Measurements from ENCODE around the gene AKAP6. TPM values are rescaled to one million over a fixed set of nuclear protein-coding genes. Genes with fewer than 3 reads are reported as not detected.

Gene AKAP6
- total RNA-seq, 1 experiment from 2014 or later: 1.9 TPM

DNA sequence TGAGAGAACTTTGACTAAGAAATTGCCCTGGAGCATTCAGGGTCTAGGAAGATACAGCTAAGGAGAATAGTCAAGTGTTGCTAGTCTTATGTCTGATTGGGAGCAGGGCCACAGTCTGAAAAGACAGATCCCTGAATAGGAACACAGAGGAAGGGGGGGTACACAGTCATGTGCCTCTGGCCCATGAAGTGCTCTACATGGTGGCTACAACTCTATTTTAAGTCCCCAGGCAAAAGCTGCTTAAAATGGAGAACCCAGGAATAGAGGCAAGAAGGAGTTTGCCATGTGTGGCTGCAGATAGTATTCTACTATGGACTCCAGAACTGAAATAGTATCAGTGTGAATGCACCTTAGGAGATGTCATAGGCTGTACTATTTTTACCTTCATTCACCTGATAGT, 491.6 kb downstream of the AKAP6 start:
- ATAC-seq (no peak), DNase-seq (ENCODE audit: low read depth, low spot score) (no peak)
- ChIA-PET CTCF (no interaction called here), POLR2A (no interaction called here), RAD21 (ENCODE audit: low non-redundant PET in 1 of 2, low total read pairs in 2 of 2, uncharacterized antibody in 2 of 2, unreplicated experiment in 2 of 2) (no interaction called here)
- Histone ChIP-seq H3K4me3 (replicated peaks in 1 of 2; ENCODE audit: low read depth in 1 of 2, low read length in 2 of 2) (no peak overlapping the region), H3K9me3 (ENCODE audit: control insufficient read depth in 1 of 2, insufficient read depth in 1 of 2, low read depth in 1 of 2, low read length in 2 of 2) (no peaks in the 10 kb centered on the region), H3K79me2 (ENCODE audit: insufficient read depth, low read length) (no peaks in the 10 kb centered on the region), H3K9ac (ENCODE audit: low read length) (no peak overlapping the region), H3K4me2 (ENCODE audit: low read length) (no peak overlapping the region), H3K27ac (ENCODE audit: low read depth, low read length) (no peak overlapping the region), H4K20me1 (ENCODE audit: insufficient read depth) (no peaks in the 10 kb centered on the region), H3K36me3 (ENCODE audit: control insufficient read depth in 1 of 2, insufficient read depth in 2 of 2, low read length in 2 of 2) (no peaks in the 10 kb centered on the region), H3K4me1 (ENCODE audit: control insufficient read depth in 1 of 2, insufficient read depth in 2 of 2, low read length in 2 of 2) (no peaks in the 10 kb centered on the region), H3K27me3 (ENCODE audit: insufficient read depth, low read length) (no peaks in the 10 kb centered on the region), H3K9me2 (ENCODE audit: insufficient read depth) (no peaks in the 10 kb centered on the region), H2AFZ (ENCODE audit: low read depth, low read length, poor library complexity, severe bottlenecking) (no peak overlapping the region)
- intact Hi-C loops (cut with micrococcal nuclease): no loop called here
- TF ChIP-seq, protein P1, sequence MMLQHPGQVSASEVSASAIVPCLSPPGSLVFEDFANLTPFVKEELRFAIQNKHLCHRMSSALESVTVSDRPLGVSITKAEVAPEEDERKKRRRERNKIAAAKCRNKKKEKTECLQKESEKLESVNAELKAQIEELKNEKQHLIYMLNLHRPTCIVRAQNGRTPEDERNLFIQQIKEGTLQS (IDR thresholded peaks at IDR 0.05): no peak
- no peak for TF ChIP-seq RAD21 (IDR thresholded peaks at IDR 0.05; ENCODE audit: low read depth)
- TF ChIP-seq CBX3 (IDR thresholded peaks at IDR 0.05; ENCODE audit: low read depth): no peak
- TF ChIP-seq SRF (IDR thresholded peaks at IDR 0.05; ENCODE audit: low read depth): no peak
- TF ChIP-seq ZFX (IDR thresholded peaks at IDR 0.05): no peak
- TF ChIP-seq, protein P2, sequence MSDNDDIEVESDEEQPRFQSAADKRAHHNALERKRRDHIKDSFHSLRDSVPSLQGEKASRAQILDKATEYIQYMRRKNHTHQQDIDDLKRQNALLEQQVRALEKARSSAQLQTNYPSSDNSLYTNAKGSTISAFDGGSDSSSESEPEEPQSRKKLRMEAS (IDR thresholded peaks at IDR 0.05): no peak
- no TSS peak for BruUV-seq (replicated peaks)

DNA sequence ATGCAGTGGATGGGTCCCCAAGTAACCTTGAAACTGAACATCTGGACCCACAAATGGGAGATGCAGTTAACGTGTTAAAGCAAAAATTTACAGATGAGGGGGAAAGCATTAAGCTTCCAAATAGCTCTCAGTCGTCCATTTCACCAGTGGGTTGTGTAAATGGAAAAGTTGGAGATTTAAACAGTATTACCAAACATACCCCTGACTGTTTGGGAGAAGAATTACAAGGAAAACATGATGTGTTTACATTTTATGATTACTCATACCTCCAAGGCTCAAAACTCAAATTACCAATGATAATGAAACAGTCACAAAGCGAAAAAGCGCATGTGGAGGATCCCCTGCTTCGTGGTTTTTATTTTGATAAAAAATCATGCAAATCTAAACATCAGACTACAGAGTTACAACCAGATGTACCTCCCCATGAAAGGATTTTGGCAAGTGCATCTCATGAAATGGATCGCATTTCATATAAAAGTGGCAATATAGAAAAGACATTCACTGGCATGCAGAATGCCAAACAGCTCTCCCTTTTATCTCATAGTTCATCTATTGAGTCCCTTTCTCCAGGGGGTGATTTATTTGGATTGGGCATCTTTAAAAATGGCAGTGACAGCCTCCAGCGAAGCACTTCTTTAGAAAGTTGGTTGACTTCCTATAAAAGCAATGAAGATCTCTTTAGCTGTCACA, 493.0 kb downstream of the AKAP6 start:
- BruUV-seq (replicated peaks): no TSS peak
- Histone ChIP-seq H3K4me3 (replicated peaks in 1 of 2; ENCODE audit: low read depth in 1 of 2, low read length in 2 of 2) (no peak overlapping the region), H3K27me3 (ENCODE audit: insufficient read depth, low read length) (no peaks in the 10 kb centered on the region; the same call in 1 of the 2 replicates), H3K27ac (ENCODE audit: low read depth, low read length) (no peak overlapping the region), H3K9me2 (ENCODE audit: insufficient read depth) (no peaks in the 10 kb centered on the region), H4K20me1 (ENCODE audit: insufficient read depth) (no peaks in the 10 kb centered on the region), H3K4me1 (ENCODE audit: control insufficient read depth in 1 of 2, insufficient read depth in 2 of 2, low read length in 2 of 2) (no peaks in the 10 kb centered on the region), H3K79me2 (ENCODE audit: insufficient read depth, low read length) (no peaks in the 10 kb centered on the region), H3K36me3 (ENCODE audit: control insufficient read depth in 1 of 2, insufficient read depth in 2 of 2, low read length in 2 of 2) (no peaks in the 10 kb centered on the region), H3K9me3 (ENCODE audit: control insufficient read depth in 1 of 2, insufficient read depth in 1 of 2, low read depth in 1 of 2, low read length in 2 of 2) (no peaks in the 10 kb centered on the region), H3K9ac (ENCODE audit: low read length) (no peak overlapping the region), H2AFZ (ENCODE audit: low read depth, low read length, poor library complexity, severe bottlenecking) (no peak overlapping the region), H3K4me2 (ENCODE audit: low read length) (no peak overlapping the region)
- DNase-seq (ENCODE audit: low read depth, low spot score) (no peak), ATAC-seq (no peak)
- ChIA-PET RAD21 (ENCODE audit: low non-redundant PET in 1 of 2, low total read pairs in 2 of 2, uncharacterized antibody in 2 of 2, unreplicated experiment in 2 of 2) (no interaction called here), POLR2A (no interaction called here), CTCF (no interaction called here)
- intact Hi-C loops (cut with micrococcal nuclease): no loop called here
- TF ChIP-seq, protein P3, sequence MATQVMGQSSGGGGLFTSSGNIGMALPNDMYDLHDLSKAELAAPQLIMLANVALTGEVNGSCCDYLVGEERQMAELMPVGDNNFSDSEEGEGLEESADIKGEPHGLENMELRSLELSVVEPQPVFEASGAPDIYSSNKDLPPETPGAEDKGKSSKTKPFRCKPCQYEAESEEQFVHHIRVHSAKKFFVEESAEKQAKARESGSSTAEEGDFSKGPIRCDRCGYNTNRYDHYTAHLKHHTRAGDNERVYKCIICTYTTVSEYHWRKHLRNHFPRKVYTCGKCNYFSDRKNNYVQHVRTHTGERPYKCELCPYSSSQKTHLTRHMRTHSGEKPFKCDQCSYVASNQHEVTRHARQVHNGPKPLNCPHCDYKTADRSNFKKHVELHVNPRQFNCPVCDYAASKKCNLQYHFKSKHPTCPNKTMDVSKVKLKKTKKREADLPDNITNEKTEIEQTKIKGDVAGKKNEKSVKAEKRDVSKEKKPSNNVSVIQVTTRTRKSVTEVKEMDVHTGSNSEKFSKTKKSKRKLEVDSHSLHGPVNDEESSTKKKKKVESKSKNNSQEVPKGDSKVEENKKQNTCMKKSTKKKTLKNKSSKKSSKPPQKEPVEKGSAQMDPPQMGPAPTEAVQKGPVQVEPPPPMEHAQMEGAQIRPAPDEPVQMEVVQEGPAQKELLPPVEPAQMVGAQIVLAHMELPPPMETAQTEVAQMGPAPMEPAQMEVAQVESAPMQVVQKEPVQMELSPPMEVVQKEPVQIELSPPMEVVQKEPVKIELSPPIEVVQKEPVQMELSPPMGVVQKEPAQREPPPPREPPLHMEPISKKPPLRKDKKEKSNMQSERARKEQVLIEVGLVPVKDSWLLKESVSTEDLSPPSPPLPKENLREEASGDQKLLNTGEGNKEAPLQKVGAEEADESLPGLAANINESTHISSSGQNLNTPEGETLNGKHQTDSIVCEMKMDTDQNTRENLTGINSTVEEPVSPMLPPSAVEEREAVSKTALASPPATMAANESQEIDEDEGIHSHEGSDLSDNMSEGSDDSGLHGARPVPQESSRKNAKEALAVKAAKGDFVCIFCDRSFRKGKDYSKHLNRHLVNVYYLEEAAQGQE (IDR thresholded peaks at IDR 0.05; ENCODE audit: low read depth): no peak
- TF ChIP-seq POLR2A (IDR thresholded peaks at IDR 0.05; ENCODE audit: borderline replicate concordance, extremely low read depth, insufficient read depth, insufficient read length) (no peak), YY1 (IDR thresholded peaks at IDR 0.05; ENCODE audit: extremely low read depth, insufficient replicate concordance, low read depth, low read length) (no peak), SIN3A (IDR thresholded peaks at IDR 0.05; ENCODE audit: low read depth) (no peak), EZH2phosphoT487 (IDR thresholded peaks at IDR 0.05; ENCODE audit: borderline replicate concordance) (no peak), CEBPB (IDR thresholded peaks at IDR 0.05; ENCODE audit: low read depth) (no peak), JUND (IDR thresholded peaks at IDR 0.05) (no peak), TCF7L2 (IDR thresholded peaks at IDR 0.05; ENCODE audit: borderline replicate concordance, extremely low read depth, insufficient read depth, insufficient read length) (no peak)
- TF ChIP-seq, protein P1 (IDR thresholded peaks at IDR 0.05): no peak
- TF ChIP-seq, protein P4, sequence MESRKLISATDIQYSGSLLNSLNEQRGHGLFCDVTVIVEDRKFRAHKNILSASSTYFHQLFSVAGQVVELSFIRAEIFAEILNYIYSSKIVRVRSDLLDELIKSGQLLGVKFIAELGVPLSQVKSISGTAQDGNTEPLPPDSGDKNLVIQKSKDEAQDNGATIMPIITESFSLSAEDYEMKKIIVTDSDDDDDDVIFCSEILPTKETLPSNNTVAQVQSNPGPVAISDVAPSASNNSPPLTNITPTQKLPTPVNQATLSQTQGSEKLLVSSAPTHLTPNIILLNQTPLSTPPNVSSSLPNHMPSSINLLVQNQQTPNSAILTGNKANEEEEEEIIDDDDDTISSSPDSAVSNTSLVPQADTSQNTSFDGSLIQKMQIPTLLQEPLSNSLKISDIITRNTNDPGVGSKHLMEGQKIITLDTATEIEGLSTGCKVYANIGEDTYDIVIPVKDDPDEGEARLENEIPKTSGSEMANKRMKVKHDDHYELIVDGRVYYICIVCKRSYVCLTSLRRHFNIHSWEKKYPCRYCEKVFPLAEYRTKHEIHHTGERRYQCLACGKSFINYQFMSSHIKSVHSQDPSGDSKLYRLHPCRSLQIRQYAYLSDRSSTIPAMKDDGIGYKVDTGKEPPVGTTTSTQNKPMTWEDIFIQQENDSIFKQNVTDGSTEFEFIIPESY (IDR thresholded peaks at IDR 0.05; ENCODE audit: extremely low read depth, insufficient replicate concordance, low read length): no peak
